ENCODE results near the gene TIAM1.

The TIAM1 gene

GRCh38 chr21:31164713-31165694 is 179.1 kb downstream of the TIAM1 start:
- peak in 1 of 5 donors; percentile 49 for DNase-seq

- no peak for DNase-seq
These were observed 181.2 kb downstream of the TIAM1 start for GRCh38 chr21:31162827-31163226.

GRCh38 chr21:31162079-31162699 is 181.9 kb downstream of the TIAM1 start:
- DNase-seq = no peak

- DNase-seq = peak in 1 of 5 donors; percentile 28
These were observed 182.9 kb downstream of the TIAM1 start for GRCh38 chr21:31161157-31161556.

GRCh38 chr21:31159808-31160207 is 184.3 kb downstream of the TIAM1 start:
- no peak for DNase-seq

GRCh38 chr21:31158789-31159581 is 185.1 kb downstream of the TIAM1 start:
- peak in 1 of 5 donors; percentile 58 for DNase-seq

- no peak for DNase-seq
These were observed 186.3 kb downstream of the TIAM1 start for GRCh38 chr21:31157756-31158155.

GRCh38 chr21:31156662-31157061 is 187.4 kb downstream of the TIAM1 start:
- no peak for DNase-seq

- DNase-seq = no peak
These were observed 187.9 kb downstream of the TIAM1 start for GRCh38 chr21:31156169-31156568.

GRCh38 chr21:31151156-31152045 is 192.7 kb downstream of the TIAM1 start:
- DNase-seq = no peak

- DNase-seq = no peak
These were observed 198.8 kb downstream of the TIAM1 start for GRCh38 chr21:31145274-31145673.

- no peak for DNase-seq
These were observed 201.0 kb downstream of the TIAM1 start for GRCh38 chr21:31143036-31143435.

- peak in 2 of 5 donors; percentile 14 to 54 for DNase-seq
These were observed 201.5 kb downstream of the TIAM1 start for GRCh38 chr21:31142600-31142999.

- DNase-seq = no peak
These were observed 202.6 kb downstream of the TIAM1 start for GRCh38 chr21:31141389-31142000.

- DNase-seq = no peak
These were observed 203.4 kb downstream of the TIAM1 start for GRCh38 chr21:31140676-31141075.

- no peak for DNase-seq
These were observed 204.0 kb downstream of the TIAM1 start for GRCh38 chr21:31140025-31140424.

- DNase-seq = no peak
These were observed 206.1 kb downstream of the TIAM1 start for GRCh38 chr21:31137960-31138359.

GRCh38 chr21:31136891-31137290 is 207.2 kb downstream of the TIAM1 start:
- DNase-seq = no peak

GRCh38 chr21:31135531-31136184 is 208.4 kb downstream of the TIAM1 start:
- no peak for DNase-seq

GRCh38 chr21:31133243-31133830 is 210.7 kb downstream of the TIAM1 start:
- peak in 2 of 5 donors; percentile 7 to 77 for DNase-seq

Measured in T-helper 1 cell (primary cell).